KOPT-K1 (cell line): ENCODE results near the gene NEURL1B.

ENCODE experiments used
- H3K27ac ChIP-seq: fragments of 200-600 bp; sonication (generic); 2 replicates; pipeline ENCODE4 v1.5.1; 2016; ENCODE audit warnings: antibody characterized with exemption, mild to moderate bottlenecking, low read depth, low read length; ENCODE audit not compliant: poor library complexity, severe bottlenecking
- H3K36me3 ChIP-seq: fragments of 200-600 bp; sonication (generic); 2 replicates; pipeline ENCODE4 v1.5.1; 2017; ENCODE audit warnings: antibody characterized with exemption, mild to moderate bottlenecking, low read length, moderate library complexity; ENCODE audit not compliant: insufficient read depth
- H3K9me3 ChIP-seq: fragments of 200-600 bp; sonication (generic); 2 replicates; pipeline ENCODE4 v1.5.1; 2017; ENCODE audit warnings: antibody characterized with exemption, low read length, mild to moderate bottlenecking; ENCODE audit not compliant: insufficient read depth, poor library complexity, severe bottlenecking

NEURL1B gene

DNA sequence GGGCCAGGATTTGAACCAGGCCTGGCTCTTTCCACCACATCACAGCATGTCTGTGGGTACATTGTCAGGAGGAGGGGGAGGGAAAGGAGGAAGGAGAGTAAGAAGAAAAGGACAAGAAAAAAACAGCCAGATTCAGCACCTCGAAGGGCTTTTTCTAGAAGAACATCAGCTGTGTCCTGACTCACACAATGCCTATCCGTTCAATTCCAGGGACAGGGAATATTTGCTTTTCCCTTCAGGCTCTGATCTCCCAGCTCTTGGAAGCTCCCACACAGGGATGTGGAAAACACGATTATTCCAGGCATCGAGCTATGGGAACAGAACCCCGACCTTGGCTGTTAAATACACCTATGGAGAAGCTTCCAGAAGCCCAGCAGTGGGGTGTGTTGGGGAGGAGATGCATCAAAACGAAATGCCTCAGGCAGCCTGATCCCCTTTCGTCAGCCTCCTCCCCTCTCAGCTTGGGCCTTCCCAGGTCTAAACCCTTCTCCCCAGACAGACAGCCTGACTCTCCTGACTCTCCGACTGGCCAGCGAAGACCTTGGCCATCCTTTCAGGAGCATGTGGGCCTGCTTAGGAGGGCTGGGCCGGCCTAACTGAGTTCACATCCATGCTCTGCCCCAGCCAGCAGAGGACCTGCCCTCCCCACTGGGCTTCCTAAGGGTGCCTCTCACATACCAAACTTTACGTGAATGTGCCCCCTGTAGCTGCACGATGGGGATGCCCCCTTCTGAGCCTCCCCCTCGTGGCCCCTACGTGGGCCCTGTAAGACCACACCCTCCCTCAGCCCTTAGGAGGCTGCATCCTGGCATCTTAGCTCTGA lies 54.4 kb downstream of the NEURL1B start:
- no peaks in the 10 kb centered on the region for H3K36me3 ChIP-seq
- peak overlapping the region; percentile 92 for H3K27ac ChIP-seq
- no peaks in the 10 kb centered on the region for H3K9me3 ChIP-seq

- no peaks in the 10 kb centered on the region for H3K36me3 ChIP-seq
- no peaks in the 10 kb centered on the region for H3K9me3 ChIP-seq
- peak overlapping the region; percentile 92 for H3K27ac ChIP-seq
Measured at GRCh38 chr5:172696171-172696849, 55.2 kb downstream of the NEURL1B start.

GRCh38 chr5:172697123-172698121 lies 56.4 kb downstream of the NEURL1B start:
- Histone ChIP-seq H3K9me3 (no peaks in the 10 kb centered on the region), H3K27ac (peak overlapping the region; percentile 92), H3K36me3 (no peaks in the 10 kb centered on the region)

GRCh38 chr5:172699423-172699822 lies 58.4 kb downstream of the NEURL1B start:
- Histone ChIP-seq H3K9me3 (no peaks in the 10 kb centered on the region), H3K27ac (no peak overlapping the region), H3K36me3 (no peaks in the 10 kb centered on the region)

- Histone ChIP-seq H3K27ac (no peak overlapping the region), H3K9me3 (no peaks in the 10 kb centered on the region), H3K36me3 (no peaks in the 10 kb centered on the region)
Measured at GRCh38 chr5:172699999-172700364, 58.9 kb downstream of the NEURL1B start.

GRCh38 chr5:172700365-172701290 lies 59.6 kb downstream of the NEURL1B start:
- H3K36me3 ChIP-seq = no peaks in the 10 kb centered on the region
- no peak overlapping the region for H3K27ac ChIP-seq
- H3K9me3 ChIP-seq = no peaks in the 10 kb centered on the region

DNA sequence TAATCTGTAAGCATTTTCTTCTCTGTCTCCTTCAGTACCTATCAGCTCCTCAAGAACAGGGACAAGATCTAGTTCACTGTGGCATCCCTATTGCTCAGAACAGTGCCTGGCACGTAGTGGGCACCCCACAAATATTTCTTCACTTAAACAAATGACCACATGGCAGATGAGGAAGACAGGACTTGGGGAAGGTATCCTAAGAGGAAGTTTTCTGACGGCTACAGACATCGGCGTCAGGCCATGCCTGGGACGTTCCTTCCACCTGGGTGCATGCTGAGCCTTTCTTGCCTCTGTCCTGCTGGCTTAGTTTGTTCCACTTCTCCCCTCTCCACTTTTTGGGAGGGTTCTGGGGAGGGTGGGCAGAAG lies 60.2 kb downstream of the NEURL1B start:
- no peaks in the 10 kb centered on the region for H3K36me3 ChIP-seq
- no peak overlapping the region for H3K27ac ChIP-seq
- H3K9me3 ChIP-seq = no peaks in the 10 kb centered on the region

GRCh38 chr5:172703952-172704351 lies 62.9 kb downstream of the NEURL1B start:
- H3K36me3 ChIP-seq = no peaks in the 10 kb centered on the region
- no peaks in the 10 kb centered on the region for H3K9me3 ChIP-seq
- no peak overlapping the region for H3K27ac ChIP-seq

DNA sequence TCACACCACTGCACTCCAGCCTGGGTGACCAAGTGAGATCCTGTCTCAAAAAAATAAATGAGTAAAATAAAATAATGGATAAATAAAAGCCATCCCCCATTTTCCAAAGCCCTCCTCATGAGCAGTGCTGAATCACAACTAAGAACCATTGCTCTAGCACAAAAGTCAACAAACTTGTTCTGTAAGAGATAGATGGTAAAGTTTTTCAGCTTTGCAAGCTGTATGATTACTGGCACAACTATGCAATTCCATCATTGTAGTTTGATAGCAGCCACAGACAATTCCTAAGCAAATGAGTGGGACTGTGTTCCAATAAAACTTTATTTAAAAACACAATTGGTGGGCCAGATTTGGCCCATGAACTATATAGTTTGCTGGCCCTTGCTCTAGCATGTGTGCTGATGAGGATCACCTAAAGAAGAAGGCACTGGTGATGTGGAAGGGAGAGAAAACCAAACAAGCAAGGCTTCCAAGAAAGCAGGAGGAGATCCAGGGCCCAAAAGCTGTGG lies 64.6 kb downstream of the NEURL1B start:
- H3K9me3 ChIP-seq = no peaks in the 10 kb centered on the region
- H3K36me3 ChIP-seq = no peaks in the 10 kb centered on the region
- H3K27ac ChIP-seq = no peak overlapping the region

GRCh38 chr5:172706796-172707195 lies 65.7 kb downstream of the NEURL1B start:
- Histone ChIP-seq H3K9me3 (no peaks in the 10 kb centered on the region), H3K27ac (no peak overlapping the region), H3K36me3 (no peaks in the 10 kb centered on the region)

DNA sequence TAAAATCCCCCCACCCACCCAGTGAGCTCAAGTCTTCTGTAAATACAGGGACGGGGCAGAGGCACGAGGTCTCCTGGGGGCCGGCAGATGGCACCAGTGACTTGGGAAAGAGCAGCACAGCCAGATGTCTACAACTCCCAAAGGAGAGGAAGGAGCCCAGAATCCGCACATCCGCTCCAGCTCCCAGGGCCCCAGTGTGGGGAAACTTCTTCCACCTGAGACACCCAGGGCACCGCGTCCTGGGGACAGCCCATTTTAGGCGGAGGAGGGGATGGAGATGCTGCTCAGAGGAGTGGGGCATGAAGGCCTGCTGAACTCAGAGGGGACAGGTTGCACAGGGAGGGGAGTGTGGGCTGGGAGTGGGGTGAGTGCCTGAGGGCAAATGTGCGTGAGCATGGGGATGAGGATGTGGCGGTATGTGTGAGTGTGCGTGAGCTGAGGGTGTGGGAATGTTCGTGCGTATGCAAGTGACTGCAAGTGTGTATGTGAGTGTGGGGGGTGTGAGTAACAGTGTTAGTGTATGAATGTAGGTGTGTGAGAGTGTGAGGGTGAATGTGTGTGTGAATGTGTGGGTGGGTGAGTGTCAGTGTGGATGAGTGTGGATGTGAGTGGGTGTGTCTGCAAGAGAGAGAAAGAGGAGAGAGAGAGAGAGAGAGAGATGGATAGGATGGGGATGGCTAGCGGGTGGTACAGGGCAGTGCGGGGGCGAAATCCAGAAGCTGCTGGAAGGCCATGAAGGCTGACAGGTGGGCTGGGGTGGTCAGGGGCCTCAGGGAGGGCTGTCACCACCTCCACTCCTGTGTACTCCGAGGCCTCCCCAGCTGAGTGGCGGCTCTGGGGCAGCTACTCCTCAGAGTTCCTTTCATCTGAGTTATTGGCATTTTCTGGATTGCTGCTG lies 66.5 kb downstream of the NEURL1B start:
- Histone ChIP-seq H3K27ac (no peak overlapping the region), H3K36me3 (no peaks in the 10 kb centered on the region)

DNA sequence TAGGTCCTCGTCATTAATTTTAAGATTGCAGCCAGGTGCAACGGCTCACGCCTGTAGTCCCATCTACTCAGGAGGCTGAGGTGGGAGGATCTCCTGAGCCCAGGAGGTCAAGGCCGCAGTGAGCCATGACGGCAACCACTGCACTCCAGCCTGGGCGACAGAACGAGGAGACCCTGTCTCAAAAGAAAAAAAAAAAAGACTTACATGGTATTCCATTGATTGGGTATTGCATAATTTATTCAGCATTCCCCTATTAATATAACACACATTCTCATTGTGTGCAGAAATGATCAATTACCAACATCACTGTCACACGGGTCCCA lies 67.1 kb downstream of the NEURL1B start:
- Histone ChIP-seq H3K36me3 (no peaks in the 10 kb centered on the region), H3K9me3 (no peaks in the 10 kb centered on the region), H3K27ac (no peak overlapping the region)

More for the DNA sequence above, 66.5 kb downstream of the NEURL1B start:
- no peaks in the 10 kb centered on the region for H3K9me3 ChIP-seq

GRCh38 chr5:172710676-172711075 lies 69.6 kb downstream of the NEURL1B start:
- Histone ChIP-seq H3K9me3 (no peaks in the 10 kb centered on the region), H3K27ac (no peak overlapping the region), H3K36me3 (no peaks in the 10 kb centered on the region)
